K562 (cell line): ENCODE measurements around the gene STUM. TPM values are rescaled to one million over a fixed set of nuclear protein-coding genes. Genes with fewer than 3 reads are reported as not detected.

ENCODE experiments used
- CCAR2 ChIP-seq: fragments of 200-400 bp; formaldehyde crosslinking; IDR thresholded peaks from 2 replicates; pipeline ENCODE4 v1.6.1; 2017; ENCODE audit warnings: mild to moderate bottlenecking, low read depth, low read length
- CTCF ChIP-seq, 3 experiments: IDR thresholded peaks in 2 of 3; conservative IDR thresholded peaks in 1 of 3; 2 replicates each; pipeline ENCODE4 v1.5.1; 2011 to 2012; ENCODE audit warnings: low read length in 3 of 3, mild to moderate bottlenecking in 3 of 3, control low read depth in 2 of 3, improper control_type of control experiment in 1 of 3, inconsistent platforms in 1 of 3, low read depth in 1 of 3, mixed read lengths in 1 of 3, moderate library complexity in 1 of 3; ENCODE audit not compliant: insufficient read depth in 2 of 3
- DPF2 ChIP-seq: fragments of 450-650 bp; IDR thresholded peaks from 2 replicates; pipeline ENCODE4 v1.6.1; 2016
- HDAC6 ChIP-seq: IDR thresholded peaks from 2 replicates; pipeline ENCODE4 v1.6.1; 2012; ENCODE audit warnings: low read depth, mild to moderate bottlenecking, control low read depth, inconsistent platforms, low read length, moderate library complexity
- MAZ ChIP-seq, 2 experiments: fragments of 450-650 bp in 1 of 2; sonication (generic) in 1 of 2; formaldehyde crosslinking; IDR thresholded peaks in 1 of 2; conservative IDR thresholded peaks in 1 of 2; 2 replicates each; pipeline versions ENCODE4 v1.4.0 to v1.5.0; 2020; ENCODE audit warnings: mild to moderate bottlenecking in 1 of 2, missing genetic modification reagents in 1 of 2
- SAFB ChIP-seq: fragments of 200-400 bp; formaldehyde crosslinking; IDR thresholded peaks from 2 replicates; pipeline ENCODE4 v1.6.1; 2017; ENCODE audit warnings: low read depth, low read length, borderline replicate concordance
- polyA plus RNA-seq, 8 experiments: library from polyadenylated mRNA; depleted of rRNA in 4 of 8; stranded (reverse) in 5 of 8; unstranded in 3 of 8; fragments of >200 nt; fragmentation: Nextera tagmentation in 2 of 8; fragmentation: Illumina TruSeq in 1 of 8; extraction: Ambion mirVana in 2 of 8; extraction: Trizol in 1 of 8; gene quantifications; 2 replicates each; pipeline versions ENCODE4 v1.2.1 to v1.2.3, GENCODE V29; 2011 to 2014; ENCODE audit warnings: inconsistent platforms in 1 of 8, missing spikeins in 1 of 8
- total RNA-seq, 7 experiments: library from RNA; depleted of rRNA in 6 of 7; stranded (reverse); fragments of >200 nt in 6 of 7; fragmentation: Illumina TruSeq in 2 of 7; extraction: Trizol in 2 of 7; gene quantifications; 2 replicates each; pipeline versions ENCODE4 v1.2.1 to v1.2.3, GENCODE V29; 2011 to 2021; ENCODE audit warnings: low replicate concordance in 1 of 7
- TF ChIP-seq, protein P1 (sequence below): fragments of 200-800 bp; sonication (Bioruptor generic); IDR thresholded peaks from 2 replicates; pipeline ENCODE4 v1.6.1; 2017; ENCODE audit warnings: missing genetic modification characterization, missing compliant biosample characterization
- TF ChIP-seq, protein P2 (sequence below): sonication (generic); formaldehyde crosslinking; IDR thresholded peaks from 2 replicates; pipeline ENCODE4 v1.8.1; 2023; ENCODE audit warnings: mild to moderate bottlenecking, missing genetic modification reagents
- TF ChIP-seq, protein P3 (sequence below): sonication (generic); formaldehyde crosslinking; IDR thresholded peaks from 2 replicates; pipeline ENCODE4 v1.8.0; 2022; ENCODE audit warnings: missing genetic modification reagents, mild to moderate bottlenecking, moderate library complexity, borderline replicate concordance
- TF ChIP-seq, protein P4 (sequence below): fragments of 250-450 bp; sonication (Bioruptor Pico); IDR thresholded peaks from 2 replicates; pipeline ENCODE4 v1.4.0; 2020
- TF ChIP-seq, protein P5 (sequence below), 2 experiments: fragments of 250-450 bp in 1 of 2; fragments of 450-650 bp in 1 of 2; sonication (Bioruptor Pico) in 1 of 2; IDR thresholded peaks; 2 replicates each; pipeline versions ENCODE4 v1.6.1 to v1.8.0; 2016 to 2021; ENCODE audit warnings: mild to moderate bottlenecking in 2 of 2, moderate library complexity in 2 of 2, missing compliant biosample characterization in 1 of 2, missing genetic modification characterization in 1 of 2

STUM gene
- total and polyA plus RNA-seq, 9 of the 15 experiments (the other 6 are each of a cell fraction or from before 2014, with no cell fraction given) = not detected

DNA sequence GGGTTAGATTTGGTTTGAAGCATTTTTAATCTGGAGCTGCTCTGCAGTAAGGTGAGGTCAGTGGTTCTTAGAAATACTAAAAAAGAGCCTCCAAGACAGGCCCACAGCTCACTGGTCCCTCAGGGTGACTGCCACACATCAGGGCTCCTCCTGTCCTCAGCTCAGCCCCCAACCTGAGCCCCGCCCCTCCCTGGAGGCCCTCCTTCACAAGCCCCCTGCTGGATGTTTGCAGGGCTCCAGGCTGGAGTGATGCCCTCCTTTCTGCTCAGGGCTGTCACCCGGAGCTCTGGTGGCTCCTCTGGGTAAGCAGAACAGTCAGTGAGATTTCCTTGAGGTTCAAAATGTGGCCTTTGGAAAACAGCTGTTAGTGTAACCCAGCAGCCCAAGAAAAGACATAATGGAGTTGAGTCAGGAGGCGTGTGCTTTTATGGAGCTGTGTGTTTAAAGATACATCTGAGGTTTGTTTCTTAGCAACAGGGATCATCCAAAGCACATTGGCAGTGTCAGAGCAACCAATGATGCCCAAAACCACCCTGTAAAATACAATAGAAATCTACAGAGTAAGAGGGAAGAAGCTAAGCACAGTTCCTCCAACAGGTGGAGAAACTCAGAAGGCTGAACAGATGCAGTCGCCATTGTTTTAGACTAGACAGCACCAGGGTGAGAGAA, 21.4 kb downstream of the STUM start (continued):
- TF ChIP-seq CTCF (IDR thresholded peaks at IDR 0.05 in 2 of 3, conservative IDR thresholded peaks at IDR 0.05 in 1 of 3; ENCODE audit: insufficient read depth in 2 of 3, low read depth in 1 of 3, low read length in 3 of 3) = peak; percentile 41 to 65 (median 49)
- TF ChIP-seq SAFB = no peak
- TF ChIP-seq, protein P1, sequence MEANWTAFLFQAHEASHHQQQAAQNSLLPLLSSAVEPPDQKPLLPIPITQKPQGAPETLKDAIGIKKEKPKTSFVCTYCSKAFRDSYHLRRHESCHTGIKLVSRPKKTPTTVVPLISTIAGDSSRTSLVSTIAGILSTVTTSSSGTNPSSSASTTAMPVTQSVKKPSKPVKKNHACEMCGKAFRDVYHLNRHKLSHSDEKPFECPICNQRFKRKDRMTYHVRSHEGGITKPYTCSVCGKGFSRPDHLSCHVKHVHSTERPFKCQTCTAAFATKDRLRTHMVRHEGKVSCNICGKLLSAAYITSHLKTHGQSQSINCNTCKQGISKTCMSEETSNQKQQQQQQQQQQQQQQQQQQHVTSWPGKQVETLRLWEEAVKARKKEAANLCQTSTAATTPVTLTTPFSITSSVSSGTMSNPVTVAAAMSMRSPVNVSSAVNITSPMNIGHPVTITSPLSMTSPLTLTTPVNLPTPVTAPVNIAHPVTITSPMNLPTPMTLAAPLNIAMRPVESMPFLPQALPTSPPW (CRISPR knock-in tag) = peak; percentile 33; the same call in 1 of the 2 replicates
- TF ChIP-seq, protein P2, sequence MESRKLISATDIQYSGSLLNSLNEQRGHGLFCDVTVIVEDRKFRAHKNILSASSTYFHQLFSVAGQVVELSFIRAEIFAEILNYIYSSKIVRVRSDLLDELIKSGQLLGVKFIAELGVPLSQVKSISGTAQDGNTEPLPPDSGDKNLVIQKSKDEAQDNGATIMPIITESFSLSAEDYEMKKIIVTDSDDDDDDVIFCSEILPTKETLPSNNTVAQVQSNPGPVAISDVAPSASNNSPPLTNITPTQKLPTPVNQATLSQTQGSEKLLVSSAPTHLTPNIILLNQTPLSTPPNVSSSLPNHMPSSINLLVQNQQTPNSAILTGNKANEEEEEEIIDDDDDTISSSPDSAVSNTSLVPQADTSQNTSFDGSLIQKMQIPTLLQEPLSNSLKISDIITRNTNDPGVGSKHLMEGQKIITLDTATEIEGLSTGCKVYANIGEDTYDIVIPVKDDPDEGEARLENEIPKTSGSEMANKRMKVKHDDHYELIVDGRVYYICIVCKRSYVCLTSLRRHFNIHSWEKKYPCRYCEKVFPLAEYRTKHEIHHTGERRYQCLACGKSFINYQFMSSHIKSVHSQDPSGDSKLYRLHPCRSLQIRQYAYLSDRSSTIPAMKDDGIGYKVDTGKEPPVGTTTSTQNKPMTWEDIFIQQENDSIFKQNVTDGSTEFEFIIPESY (CRISPR knock-in tag) = no peak
- TF ChIP-seq, protein P3, sequence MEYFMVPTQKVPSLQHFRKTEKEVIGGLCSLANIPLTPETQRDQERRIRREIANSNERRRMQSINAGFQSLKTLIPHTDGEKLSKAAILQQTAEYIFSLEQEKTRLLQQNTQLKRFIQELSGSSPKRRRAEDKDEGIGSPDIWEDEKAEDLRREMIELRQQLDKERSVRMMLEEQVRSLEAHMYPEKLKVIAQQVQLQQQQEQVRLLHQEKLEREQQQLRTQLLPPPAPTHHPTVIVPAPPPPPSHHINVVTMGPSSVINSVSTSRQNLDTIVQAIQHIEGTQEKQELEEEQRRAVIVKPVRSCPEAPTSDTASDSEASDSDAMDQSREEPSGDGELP (CRISPR knock-in tag) = peak; percentile 41; the same call in 1 of the 2 replicates
- no peak for TF ChIP-seq CCAR2
- no peak for TF ChIP-seq HDAC6
- no peak for TF ChIP-seq DPF2
- TF ChIP-seq MAZ (CRISPR knock-in tag; conservative IDR thresholded peaks at IDR 0.05 in 1 of 2, IDR thresholded peaks at IDR 0.05 in 1 of 2) = peak in 1 of 2 experiments; percentile 69; a peak in 2 of 4 replicates
- TF ChIP-seq, protein P4, sequence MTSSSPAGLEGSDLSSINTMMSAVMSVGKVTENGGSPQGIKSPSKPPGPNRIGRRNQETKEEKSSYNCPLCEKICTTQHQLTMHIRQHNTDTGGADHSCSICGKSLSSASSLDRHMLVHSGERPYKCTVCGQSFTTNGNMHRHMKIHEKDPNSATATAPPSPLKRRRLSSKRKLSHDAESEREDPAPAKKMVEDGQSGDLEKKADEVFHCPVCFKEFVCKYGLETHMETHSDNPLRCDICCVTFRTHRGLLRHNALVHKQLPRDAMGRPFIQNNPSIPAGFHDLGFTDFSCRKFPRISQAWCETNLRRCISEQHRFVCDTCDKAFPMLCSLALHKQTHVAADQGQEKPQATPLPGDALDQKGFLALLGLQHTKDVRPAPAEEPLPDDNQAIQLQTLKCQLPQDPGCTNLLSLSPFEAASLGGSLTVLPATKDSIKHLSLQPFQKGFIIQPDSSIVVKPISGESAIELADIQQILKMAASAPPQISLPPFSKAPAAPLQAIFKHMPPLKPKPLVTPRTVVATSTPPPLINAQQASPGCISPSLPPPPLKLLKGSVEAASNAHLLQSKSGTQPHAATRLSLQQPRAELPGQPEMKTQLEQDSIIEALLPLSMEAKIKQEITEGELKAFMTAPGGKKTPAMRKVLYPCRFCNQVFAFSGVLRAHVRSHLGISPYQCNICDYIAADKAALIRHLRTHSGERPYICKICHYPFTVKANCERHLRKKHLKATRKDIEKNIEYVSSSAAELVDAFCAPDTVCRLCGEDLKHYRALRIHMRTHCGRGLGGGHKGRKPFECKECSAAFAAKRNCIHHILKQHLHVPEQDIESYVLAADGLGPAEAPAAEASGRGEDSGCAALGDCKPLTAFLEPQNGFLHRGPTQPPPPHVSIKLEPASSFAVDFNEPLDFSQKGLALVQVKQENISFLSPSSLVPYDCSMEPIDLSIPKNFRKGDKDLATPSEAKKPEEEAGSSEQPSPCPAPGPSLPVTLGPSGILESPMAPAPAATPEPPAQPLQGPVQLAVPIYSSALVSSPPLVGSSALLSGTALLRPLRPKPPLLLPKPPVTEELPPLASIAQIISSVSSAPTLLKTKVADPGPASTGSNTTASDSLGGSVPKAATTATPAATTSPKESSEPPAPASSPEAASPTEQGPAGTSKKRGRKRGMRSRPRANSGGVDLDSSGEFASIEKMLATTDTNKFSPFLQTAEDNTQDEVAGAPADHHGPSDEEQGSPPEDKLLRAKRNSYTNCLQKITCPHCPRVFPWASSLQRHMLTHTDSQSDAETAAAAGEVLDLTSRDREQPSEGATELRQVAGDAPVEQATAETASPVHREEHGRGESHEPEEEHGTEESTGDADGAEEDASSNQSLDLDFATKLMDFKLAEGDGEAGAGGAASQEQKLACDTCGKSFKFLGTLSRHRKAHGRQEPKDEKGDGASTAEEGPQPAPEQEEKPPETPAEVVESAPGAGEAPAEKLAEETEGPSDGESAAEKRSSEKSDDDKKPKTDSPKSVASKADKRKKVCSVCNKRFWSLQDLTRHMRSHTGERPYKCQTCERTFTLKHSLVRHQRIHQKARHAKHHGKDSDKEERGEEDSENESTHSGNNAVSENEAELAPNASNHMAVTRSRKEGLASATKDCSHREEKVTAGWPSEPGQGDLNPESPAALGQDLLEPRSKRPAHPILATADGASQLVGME (CRISPR knock-in tag) = no peak
- TF ChIP-seq, protein P5, sequence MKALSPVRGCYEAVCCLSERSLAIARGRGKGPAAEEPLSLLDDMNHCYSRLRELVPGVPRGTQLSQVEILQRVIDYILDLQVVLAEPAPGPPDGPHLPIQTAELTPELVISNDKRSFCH (CRISPR knock-in tag; IDR thresholded peaks at IDR 0.05) = no peak
- TF ChIP-seq, protein P5 (tag; IDR thresholded peaks at IDR 0.05) = no peak
